HepG2 (cell line): ENCODE results near the gene GNAI2.

Source experiments
- CTCF ChIP-seq: sonication (generic); formaldehyde crosslinking; IDR thresholded peaks from 2 replicates; pipeline ENCODE4 v1.5.0; 2020; ENCODE audit warnings: mild to moderate bottlenecking, missing genetic modification reagents, moderate library complexity
- E2F1 ChIP-seq: sonication (generic); formaldehyde crosslinking; IDR thresholded peaks from 2 replicates; pipeline ENCODE4 v1.5.0; 2020; ENCODE audit warnings: missing genetic modification reagents
- EZH2 ChIP-seq: conservative IDR thresholded peaks from 2 replicates; pipeline ENCODE4 v1.6.1; 2012; ENCODE audit warnings: mild to moderate bottlenecking, low read depth, low read length, moderate library complexity
- HNRNPUL1 ChIP-seq: fragments of 200-400 bp; formaldehyde crosslinking; IDR thresholded peaks from 2 replicates; pipeline ENCODE4 v1.6.1; 2017; ENCODE audit warnings: low read depth, mild to moderate bottlenecking, low read length, moderate library complexity
- PRDM15 ChIP-seq: sonication (generic); formaldehyde crosslinking; IDR thresholded peaks from 2 replicates; pipeline ENCODE4 v1.4.0; 2020; ENCODE audit warnings: missing genetic modification reagents
- PREB ChIP-seq: sonication (generic); formaldehyde crosslinking; IDR thresholded peaks from 2 replicates; pipeline ENCODE4 v1.4.0; 2020; ENCODE audit warnings: missing genetic modification reagents
- RAD21 ChIP-seq: fragments of 450-650 bp; formaldehyde crosslinking; IDR thresholded peaks from 2 replicates; pipeline ENCODE4 v1.5.0; 2020; ENCODE audit warnings: mild to moderate bottlenecking
- U2AF1 ChIP-seq: fragments of 200-400 bp; formaldehyde crosslinking; optimal IDR thresholded peaks from 2 replicates; pipeline ENCODE3; 2017; ENCODE audit warnings: mild to moderate bottlenecking, low read depth, low read length
- ZNF274 ChIP-seq: sonication (generic); formaldehyde crosslinking; IDR thresholded peaks from 2 replicates; pipeline ENCODE4 v1.5.1; 2020; ENCODE audit warnings: mild to moderate bottlenecking, missing genetic modification reagents
- ZZZ3 ChIP-seq: sonication (generic); formaldehyde crosslinking; IDR thresholded peaks from 2 replicates; pipeline ENCODE4 v1.4.0; 2020; ENCODE audit warnings: missing genetic modification reagents, mild to moderate bottlenecking, borderline replicate concordance

- TF ChIP-seq PRDM15 (CRISPR knock-in tag) = no peak
- TF ChIP-seq ZZZ3 = no peak
- TF ChIP-seq U2AF1 = no peak
- no peak for TF ChIP-seq E2F1 (CRISPR knock-in tag)
- TF ChIP-seq PREB (CRISPR knock-in tag) = no peak
- no peak for TF ChIP-seq CTCF (CRISPR knock-in tag)
- TF ChIP-seq EZH2 = no peak
- no peak for TF ChIP-seq RAD21 (CRISPR knock-in tag)
- TF ChIP-seq ZNF274 (CRISPR knock-in tag) = no peak
- TF ChIP-seq HNRNPUL1 = no peak
Measured at GRCh38 chr3:50266836-50267235, 30.8 kb downstream of the GNAI2 start.
